Prostate gland (tissue), 2 donors: ENCODE data around the gene LMAN1L.

ENCODE experiments used
- CTCF ChIP-seq, 4 experiments: fragments of 200-600 bp in 2 of 4; fragments of 450-650 bp in 2 of 4; sonication (generic) in 2 of 4; IDR thresholded peaks; 1 replicate in 3 of 4; 2 replicates in 1 of 4; pipeline ENCODE4 v1.5.1; 2016 to 2019; ENCODE audit warnings: antibody characterized with exemption in 4 of 4, mild to moderate bottlenecking in 2 of 4, moderate library complexity in 2 of 4
- POLR2AphosphoS5 ChIP-seq: sonication (generic); formaldehyde crosslinking; IDR thresholded peaks from one replicate; pipeline ENCODE4 v1.6.1; 2017; ENCODE audit warnings: antibody characterized with exemption

- no peak for TF ChIP-seq CTCF (IDR thresholded peaks at IDR 0.05)
- no peak for TF ChIP-seq POLR2AphosphoS5
Observed at GRCh38 chr15:74824976-74825375, 12.3 kb downstream of the LMAN1L start.
